Common myeloid progenitor, CD34-positive (primary cell): ENCODE results near the gene KCNMA1.

Experiments
- CTCF ChIA-PET: fragments of 350-600 bp; sonication (Branson Sonifier 250); formaldehyde crosslinking; loops from one replicate; lab custom pipeline; 2021; ENCODE audit warnings: antibody characterized with exemption; lab: Charles Lee
- POLR2A ChIA-PET: fragments of 350-600 bp; sonication (Branson Sonifier 250); formaldehyde crosslinking; loops from one replicate; lab custom pipeline; 2021; ENCODE audit warnings: antibody characterized with exemption; lab: Charles Lee
- DNase-seq, 3 donors: peaks; one replicate each; pipeline versions ENCODE4 v3.0.0 to v3.0.0-alpha.2; 2013
- H3K27ac ChIP-seq, 2 experiments: 1 replicate in 1 of 2; 2 replicates in 1 of 2; pipeline ENCODE4 v1.7.0; 2013; ENCODE audit warnings: inconsistent platforms in 2 of 2, low read length in 2 of 2, mild to moderate bottlenecking in 2 of 2, low read depth in 1 of 2, moderate library complexity in 1 of 2; ENCODE audit not compliant: severe bottlenecking in 2 of 2, insufficient read depth in 1 of 2, poor library complexity in 1 of 2
- H3K27me3 ChIP-seq, 5 experiments: replicated peaks in 2 of 5; 1 replicate in 3 of 5; 2 replicates in 2 of 5; pipeline versions ENCODE4 v1.6.1 to v1.7.0; 2013; ENCODE audit warnings: low read length in 4 of 5, mild to moderate bottlenecking in 2 of 5, moderate library complexity in 2 of 5, inconsistent platforms in 1 of 5; ENCODE audit not compliant: insufficient read depth in 5 of 5, control insufficient read depth in 4 of 5
- H3K36me3 ChIP-seq, 4 experiments: 1 replicate in 2 of 4; 2 replicates in 2 of 4; pipeline versions ENCODE4 v1.6.1 to v1.7.0; 2013; ENCODE audit warnings: low read length in 3 of 4, control low read depth in 1 of 4, mild to moderate bottlenecking in 1 of 4; ENCODE audit not compliant: control insufficient read depth in 4 of 4, insufficient read depth in 4 of 4
- H3K4me1 ChIP-seq, 4 experiments: 1 replicate in 3 of 4; 2 replicates in 1 of 4; pipeline versions ENCODE4 v1.6.1 to v1.7.1; 2013; ENCODE audit warnings: low read length in 3 of 4, mild to moderate bottlenecking in 3 of 4, control low read depth in 1 of 4, inconsistent platforms in 1 of 4, moderate library complexity in 1 of 4; ENCODE audit not compliant: control insufficient read depth in 4 of 4, insufficient read depth in 4 of 4; ENCODE audit errors: control extremely low read depth in 1 of 4
- H3K4me3 ChIP-seq, 7 experiments: 1 replicate in 4 of 7; 2 replicates in 3 of 7; pipeline versions ENCODE4 v1.5.1 to v1.7.0; 2013; ENCODE audit warnings: mild to moderate bottlenecking in 7 of 7, low read length in 6 of 7, moderate library complexity in 6 of 7, inconsistent platforms in 2 of 7, low read depth in 2 of 7, control low read depth in 1 of 7; ENCODE audit not compliant: insufficient read depth in 4 of 7, control insufficient read depth in 1 of 7; ENCODE audit errors: extremely low read depth in 1 of 7
- H3K9me3 ChIP-seq, 5 experiments: 1 replicate in 4 of 5; 2 replicates in 1 of 5; pipeline versions ENCODE4 v1.6.1 to v1.7.1; 2013; ENCODE audit warnings: low read length in 4 of 5, mild to moderate bottlenecking in 2 of 5, inconsistent platforms in 1 of 5, low read depth in 1 of 5, moderate library complexity in 1 of 5; ENCODE audit not compliant: control insufficient read depth in 4 of 5, insufficient read depth in 2 of 5; ENCODE audit errors: control extremely low read depth in 1 of 5
- WGBS: methylation state at CpG from one replicate; pipeline ENCODE4 v1.1.5; 2013; ENCODE audit not compliant: insufficient coverage; 5-methylcytosine and 5-hydroxymethylcytosine counted together

Gene KCNMA1

GRCh38 chr10:77011874-77012811 is 625.5 kb downstream of the KCNMA1 start:
- DNase-seq = no peak
- no peaks in the 10 kb centered on the region for H3K27me3 ChIP-seq
- CTCF ChIA-PET = interaction anchor here (1.7 kb wide), 1 partner anchor 17 kb away, joined by 5 read pairs; no protein-coding TSS in a partner anchor
- 90% methylated on average over 7 of the region's 11 CpGs for WGBS
- no peaks in the 10 kb centered on the region for H3K9me3 ChIP-seq
- H3K36me3 ChIP-seq = no peaks in the 10 kb centered on the region
- POLR2A ChIA-PET = no interaction called here
- H3K4me1 ChIP-seq = no peaks in the 10 kb centered on the region
- no peak overlapping the region for H3K4me3 ChIP-seq
- no peak overlapping the region for H3K27ac ChIP-seq

- Histone ChIP-seq H3K27me3 (no peaks in the 10 kb centered on the region), H3K9me3 (peaks cover 0 to 3% (median 2%) of the 10 kb centered on the region in 5 experiments), H3K4me1 (no peaks in the 10 kb centered on the region), H3K4me3 (no peak overlapping the region), H3K36me3 (no peaks in the 10 kb centered on the region), H3K27ac (no peak overlapping the region)
- no peak for DNase-seq
- ChIA-PET CTCF (no interaction called here), POLR2A (no interaction called here)
- WGBS = 95% methylated on average over 2 of the region's 3 CpGs
These were observed 627.2 kb downstream of the KCNMA1 start for GRCh38 chr10:77010430-77010829.

GRCh38 chr10:77007834-77008233 is 629.8 kb downstream of the KCNMA1 start:
- Histone ChIP-seq H3K4me3 (no peak overlapping the region), H3K36me3 (no peaks in the 10 kb centered on the region), H3K9me3 (peaks cover 0 to 3% (median 2%) of the 10 kb centered on the region in 5 experiments), H3K27ac (no peak overlapping the region), H3K4me1 (peaks cover 0 to 3% (median 1%) of the 10 kb centered on the region in 4 experiments), H3K27me3 (no peaks in the 10 kb centered on the region)
- CTCF ChIA-PET = interaction anchor here (0.8 kb wide), 1 partner anchor 9 kb away, joined by 4 read pairs; no protein-coding TSS in a partner anchor
- no peak for DNase-seq
- POLR2A ChIA-PET = no interaction called here
- 100% methylated on average over 1 of the region's 5 CpGs for WGBS

GRCh38 chr10:77006836-77007511 is 630.6 kb downstream of the KCNMA1 start:
- no peaks in the 10 kb centered on the region for H3K27me3 ChIP-seq
- no peaks in the 10 kb centered on the region for H3K36me3 ChIP-seq
- no CpG with 5 or more reads among the region's 2 CpGs for WGBS
- peaks cover 0 to 3% (median 2%) of the 10 kb centered on the region in 5 experiments for H3K9me3 ChIP-seq
- H3K4me1 ChIP-seq = peaks cover 0 to 6% (median 4%) of the 10 kb centered on the region in 4 experiments
- ChIA-PET POLR2A (no interaction called here), CTCF (interaction anchor here (0.8 to 2.6 kb wide), 2 partner anchors 8 to 23 kb away, joined by 4 to 11 read pairs; no protein-coding TSS in a partner anchor)
- H3K4me3 ChIP-seq = no peak overlapping the region
- DNase-seq = no peak
- no peak overlapping the region for H3K27ac ChIP-seq

GRCh38 chr10:77005871-77006270 is 631.7 kb downstream of the KCNMA1 start:
- Histone ChIP-seq H3K27ac (no peak overlapping the region), H3K4me3 (no peak overlapping the region), H3K4me1 (peaks cover 0 to 6% (median 4%) of the 10 kb centered on the region in 4 experiments), H3K27me3 (no peaks in the 10 kb centered on the region), H3K36me3 (no peaks in the 10 kb centered on the region), H3K9me3 (peaks cover 0 to 3% (median 2%) of the 10 kb centered on the region in 5 experiments)
- no peak for DNase-seq
- POLR2A ChIA-PET = no interaction called here
- CTCF ChIA-PET = interaction anchor here (0.6 to 2.6 kb wide), 4 partner anchors 15 to 1082 kb away, joined by 3 to 11 read pairs (median 6); no protein-coding TSS in a partner anchor

GRCh38 chr10:77004917-77005564 is 632.6 kb downstream of the KCNMA1 start:
- ChIA-PET POLR2A (no interaction called here), CTCF (interaction anchor here (0.6 to 2.6 kb wide), 6 partner anchors 12 to 1081 kb away, joined by 3 to 11 read pairs (median 6); no protein-coding TSS in a partner anchor)
- Histone ChIP-seq H3K27me3 (no peaks in the 10 kb centered on the region), H3K27ac (no peak overlapping the region), H3K4me3 (no peak overlapping the region), H3K4me1 (peaks cover 0 to 6% (median 4%) of the 10 kb centered on the region in 4 experiments), H3K9me3 (peaks cover 0 to 3% (median 2%) of the 10 kb centered on the region in 5 experiments), H3K36me3 (no peaks in the 10 kb centered on the region)
- 100% methylated on average over 2 of the region's 3 CpGs for WGBS
- peak; percentile 8 to 44 (median 24) for DNase-seq
